Neural cell (in vitro differentiated cells): ENCODE results near the gene SLC24A5.

ENCODE experiments used
- EP300 ChIP-seq: fragments of 450-650 bp; conservative IDR thresholded peaks from 2 replicates; pipeline ENCODE4 v1.6.1; 2014; ENCODE audit warnings: antibody characterized with exemption, mild to moderate bottlenecking, moderate library complexity; ENCODE audit not compliant: poor library complexity, severe bottlenecking
- EZH2 ChIP-seq: fragments of 200-600, 300-800 bp; shearing (Covaris generic), sonication (generic); IDR thresholded peaks from 2 replicates; pipeline ENCODE4 v1.6.1; 2014; ENCODE audit warnings: antibody characterized with exemption, low read length, borderline replicate concordance, mild to moderate bottlenecking; ENCODE audit not compliant: insufficient read depth, poor library complexity, severe bottlenecking
- RAD21 ChIP-seq: fragments of 450-650 bp; conservative IDR thresholded peaks from 2 replicates; pipeline ENCODE4 v1.6.1; 2014; ENCODE audit warnings: antibody characterized with exemption, mild to moderate bottlenecking, moderate library complexity
- TF ChIP-seq, protein P1 (sequence below): fragments of 450-650 bp; IDR thresholded peaks from 2 replicates; pipeline ENCODE4 v1.5.1; 2014; ENCODE audit warnings: antibody characterized with exemption, mild to moderate bottlenecking, moderate library complexity; ENCODE audit not compliant: poor library complexity, severe bottlenecking
- TF ChIP-seq, protein P2 (sequence below): IDR thresholded peaks from 2 replicates; pipeline ENCODE4 v1.6.1; 2012; ENCODE audit warnings: borderline replicate concordance

DNA sequence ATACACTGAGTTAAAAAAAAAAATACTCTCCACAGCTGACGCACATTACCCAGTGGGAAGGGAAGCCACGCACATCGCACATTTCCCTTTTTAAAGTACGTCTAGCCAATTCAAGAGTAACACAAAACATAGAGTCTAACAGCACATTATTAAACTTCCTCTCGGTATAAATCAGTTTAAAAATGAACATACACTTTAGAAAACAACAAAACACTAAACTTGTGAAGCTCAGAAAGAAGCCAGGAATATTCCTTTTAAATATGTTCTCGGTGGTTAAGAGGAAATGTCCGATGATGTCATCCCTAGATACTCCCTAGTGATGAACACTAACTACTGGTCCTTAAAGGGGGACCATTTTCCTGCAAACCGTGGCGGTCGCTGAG, 56.6 kb downstream of the SLC24A5 start:
- no peak for TF ChIP-seq EZH2
- TF ChIP-seq EP300 = no peak
- TF ChIP-seq, protein P1, sequence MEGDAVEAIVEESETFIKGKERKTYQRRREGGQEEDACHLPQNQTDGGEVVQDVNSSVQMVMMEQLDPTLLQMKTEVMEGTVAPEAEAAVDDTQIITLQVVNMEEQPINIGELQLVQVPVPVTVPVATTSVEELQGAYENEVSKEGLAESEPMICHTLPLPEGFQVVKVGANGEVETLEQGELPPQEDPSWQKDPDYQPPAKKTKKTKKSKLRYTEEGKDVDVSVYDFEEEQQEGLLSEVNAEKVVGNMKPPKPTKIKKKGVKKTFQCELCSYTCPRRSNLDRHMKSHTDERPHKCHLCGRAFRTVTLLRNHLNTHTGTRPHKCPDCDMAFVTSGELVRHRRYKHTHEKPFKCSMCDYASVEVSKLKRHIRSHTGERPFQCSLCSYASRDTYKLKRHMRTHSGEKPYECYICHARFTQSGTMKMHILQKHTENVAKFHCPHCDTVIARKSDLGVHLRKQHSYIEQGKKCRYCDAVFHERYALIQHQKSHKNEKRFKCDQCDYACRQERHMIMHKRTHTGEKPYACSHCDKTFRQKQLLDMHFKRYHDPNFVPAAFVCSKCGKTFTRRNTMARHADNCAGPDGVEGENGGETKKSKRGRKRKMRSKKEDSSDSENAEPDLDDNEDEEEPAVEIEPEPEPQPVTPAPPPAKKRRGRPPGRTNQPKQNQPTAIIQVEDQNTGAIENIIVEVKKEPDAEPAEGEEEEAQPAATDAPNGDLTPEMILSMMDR = no peak
- TF ChIP-seq, protein P2, sequence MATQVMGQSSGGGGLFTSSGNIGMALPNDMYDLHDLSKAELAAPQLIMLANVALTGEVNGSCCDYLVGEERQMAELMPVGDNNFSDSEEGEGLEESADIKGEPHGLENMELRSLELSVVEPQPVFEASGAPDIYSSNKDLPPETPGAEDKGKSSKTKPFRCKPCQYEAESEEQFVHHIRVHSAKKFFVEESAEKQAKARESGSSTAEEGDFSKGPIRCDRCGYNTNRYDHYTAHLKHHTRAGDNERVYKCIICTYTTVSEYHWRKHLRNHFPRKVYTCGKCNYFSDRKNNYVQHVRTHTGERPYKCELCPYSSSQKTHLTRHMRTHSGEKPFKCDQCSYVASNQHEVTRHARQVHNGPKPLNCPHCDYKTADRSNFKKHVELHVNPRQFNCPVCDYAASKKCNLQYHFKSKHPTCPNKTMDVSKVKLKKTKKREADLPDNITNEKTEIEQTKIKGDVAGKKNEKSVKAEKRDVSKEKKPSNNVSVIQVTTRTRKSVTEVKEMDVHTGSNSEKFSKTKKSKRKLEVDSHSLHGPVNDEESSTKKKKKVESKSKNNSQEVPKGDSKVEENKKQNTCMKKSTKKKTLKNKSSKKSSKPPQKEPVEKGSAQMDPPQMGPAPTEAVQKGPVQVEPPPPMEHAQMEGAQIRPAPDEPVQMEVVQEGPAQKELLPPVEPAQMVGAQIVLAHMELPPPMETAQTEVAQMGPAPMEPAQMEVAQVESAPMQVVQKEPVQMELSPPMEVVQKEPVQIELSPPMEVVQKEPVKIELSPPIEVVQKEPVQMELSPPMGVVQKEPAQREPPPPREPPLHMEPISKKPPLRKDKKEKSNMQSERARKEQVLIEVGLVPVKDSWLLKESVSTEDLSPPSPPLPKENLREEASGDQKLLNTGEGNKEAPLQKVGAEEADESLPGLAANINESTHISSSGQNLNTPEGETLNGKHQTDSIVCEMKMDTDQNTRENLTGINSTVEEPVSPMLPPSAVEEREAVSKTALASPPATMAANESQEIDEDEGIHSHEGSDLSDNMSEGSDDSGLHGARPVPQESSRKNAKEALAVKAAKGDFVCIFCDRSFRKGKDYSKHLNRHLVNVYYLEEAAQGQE = no peak
- no peak for TF ChIP-seq RAD21
